SK-N-MC (cell line): Measurements from ENCODE around the gene JAK1.

Source experiments
- EZH2 ChIP-seq: fragments of 200-600 bp; sonication (generic); IDR thresholded peaks from one replicate; pipeline ENCODE4 v1.6.1; 2017; ENCODE audit warnings: antibody characterized with exemption
- POLR2AphosphoS5 ChIP-seq: IDR thresholded peaks from 2 replicates; pipeline ENCODE4 v1.6.1; 2012; ENCODE audit warnings: mild to moderate bottlenecking, low read depth, low read length, borderline replicate concordance

DNA sequence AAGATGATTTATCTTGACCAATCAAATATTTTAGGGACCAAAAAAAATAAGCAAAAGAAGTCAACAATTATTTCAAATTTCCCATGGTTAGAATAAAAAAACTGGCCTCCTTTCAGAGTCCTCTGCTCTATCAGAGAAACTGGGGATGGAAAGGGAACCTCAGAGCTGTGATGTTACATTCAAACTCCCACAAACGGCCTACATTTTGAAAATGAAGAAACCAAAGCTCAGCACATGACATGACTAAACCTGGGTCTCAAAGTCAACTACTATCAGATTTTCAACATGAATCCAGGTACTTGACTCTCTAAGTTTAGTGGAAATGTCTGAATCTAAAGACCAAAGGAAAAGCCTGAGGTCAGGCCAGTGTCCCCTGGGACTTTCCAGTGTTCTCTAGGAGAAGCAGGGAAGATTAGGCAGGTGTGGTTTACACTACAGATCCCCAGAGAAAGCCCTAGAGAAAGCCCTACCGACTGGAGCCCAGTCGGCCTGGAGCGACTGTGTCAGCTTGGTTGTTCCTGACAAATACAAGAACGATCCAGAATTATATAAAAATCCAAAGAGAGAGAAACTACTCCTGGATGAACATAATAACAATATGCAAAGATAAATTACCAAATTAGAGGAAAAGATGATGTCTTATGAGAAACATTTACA lies 24.8 kb downstream of the JAK1 start:
- TF ChIP-seq POLR2AphosphoS5 (no peak), EZH2 (no peak)
